A172 (cell line): ENCODE results near the gene RAB33B. TPM values are rescaled to one million over a fixed set of nuclear protein-coding genes. Genes with fewer than 3 reads are reported as not detected.
"Not testable (repeated sequence)": the region's sequence is repeated elsewhere in the genome, so short reads cannot be mapped to it uniquely, and the experiment has no call there.

Experiments used
- DNase-seq: peaks from one replicate; pipeline ENCODE4 v3.0.0-alpha.2; 2015; ENCODE audit warnings: low spot score
- total RNA-seq: library from RNA; depleted of rRNA; stranded (reverse); fragments of >200 nt; shearing (Covaris generic); gene quantifications from 2 replicates; pipeline ENCODE4 v1.2.3, GENCODE V29; 2014

Gene RAB33B
- total RNA-seq, 1 experiment from 2014 or later: 5.4 TPM

- not testable (repeated sequence) for DNase-seq
These were observed 10.6 kb downstream of the RAB33B start for GRCh38 chr4:139464512-139464911.

- no peak for DNase-seq
These were observed 12.0 kb downstream of the RAB33B start for GRCh38 chr4:139465922-139466321.

- DNase-seq: not testable (repeated sequence)
These were observed 14.8 kb downstream of the RAB33B start for GRCh38 chr4:139468756-139469155.

- no peak for DNase-seq
These were observed 15.3 kb downstream of the RAB33B start for GRCh38 chr4:139469216-139469615.

- DNase-seq: no peak
These were observed 15.9 kb downstream of the RAB33B start for GRCh38 chr4:139469869-139470268.

- DNase-seq: no peak
These were observed 16.4 kb downstream of the RAB33B start for GRCh38 chr4:139470295-139470694.

- DNase-seq: no peak
These were observed 17.2 kb downstream of the RAB33B start for GRCh38 chr4:139470997-139471665.

GRCh38 chr4:139472852-139473251 is 18.9 kb downstream of the RAB33B start:
- DNase-seq: no peak

GRCh38 chr4:139476363-139476762 is 22.4 kb downstream of the RAB33B start:
- DNase-seq: no peak

- no peak for DNase-seq
These were observed 27.5 kb downstream of the RAB33B start for GRCh38 chr4:139481465-139481864.

GRCh38 chr4:139483000-139483399 is 29.1 kb downstream of the RAB33B start:
- no peak for DNase-seq

GRCh38 chr4:139484783-139485311 is 30.9 kb downstream of the RAB33B start:
- DNase-seq: no peak

GRCh38 chr4:139488442-139488841 is 34.5 kb downstream of the RAB33B start:
- DNase-seq: no peak

GRCh38 chr4:139489638-139490037 is 35.7 kb downstream of the RAB33B start:
- no peak for DNase-seq

GRCh38 chr4:139492429-139492828 is 38.5 kb downstream of the RAB33B start:
- DNase-seq: no peak

- no peak for DNase-seq
These were observed 39.3 kb downstream of the RAB33B start for GRCh38 chr4:139493176-139493575.

GRCh38 chr4:139499186-139499585 is 45.3 kb downstream of the RAB33B start:
- DNase-seq: no peak

GRCh38 chr4:139501117-139501516 is 47.2 kb downstream of the RAB33B start:
- DNase-seq: no peak

- DNase-seq: no peak
These were observed 47.6 kb downstream of the RAB33B start for GRCh38 chr4:139501527-139501926.

GRCh38 chr4:139501927-139502899 is 48.3 kb downstream of the RAB33B start:
- no peak for DNase-seq

GRCh38 chr4:139503622-139504166 is 49.8 kb downstream of the RAB33B start:
- no peak for DNase-seq

- DNase-seq: no peak
These were observed 52.9 kb downstream of the RAB33B start for GRCh38 chr4:139506774-139507173.
